GDM1 (cell line): ENCODE results near the gene SVBP.
A peak's percentile ranks its signal among the peaks of the same experiment; 100 is the strongest.

Experiments
- DNase-seq: peaks from one replicate; lab custom pipeline; 2025; lab: John Stamatoyannopoulos, UW

The SVBP gene

DNA sequence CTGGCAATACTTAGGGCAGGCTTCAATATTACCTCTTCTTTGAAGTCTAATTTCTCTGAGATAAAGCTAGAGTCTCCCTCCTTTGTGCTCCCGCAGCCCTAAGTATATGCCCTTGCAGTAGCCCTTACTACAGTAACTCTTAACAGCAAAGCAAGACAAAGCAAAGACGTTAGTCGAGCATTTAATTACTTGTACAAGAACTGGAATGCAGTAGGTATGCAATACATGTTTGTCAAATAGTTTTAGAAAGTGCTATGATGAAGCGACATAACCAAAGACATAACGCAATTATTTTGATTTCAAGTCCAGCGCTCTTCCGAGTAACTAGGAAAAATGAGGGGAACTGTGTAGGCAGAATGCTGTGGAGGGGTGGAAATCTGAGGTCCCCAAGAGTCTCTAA, 51.9 kb downstream of the SVBP start:
- DNase-seq, result no peak

DNA sequence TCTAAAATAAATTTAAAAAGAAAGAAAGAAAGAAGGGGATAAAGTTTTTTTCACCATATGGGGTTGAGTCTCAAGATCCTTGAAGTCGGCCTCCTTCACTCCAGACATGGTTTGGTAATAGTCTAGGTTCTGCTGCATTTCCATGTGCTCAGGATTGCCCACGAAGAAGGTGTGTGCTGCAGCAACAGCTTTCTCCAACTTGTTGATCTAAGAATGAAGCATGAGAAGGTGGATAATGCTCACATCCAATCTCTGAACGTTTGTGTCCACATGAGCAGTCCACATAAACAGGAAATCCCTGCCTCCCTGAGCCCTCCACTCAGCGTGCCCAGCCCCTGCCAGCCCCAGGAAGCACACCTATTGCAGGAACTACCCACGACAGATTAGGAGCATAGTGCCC, 54.9 kb downstream of the SVBP start:
- no peak for DNase-seq

DNA sequence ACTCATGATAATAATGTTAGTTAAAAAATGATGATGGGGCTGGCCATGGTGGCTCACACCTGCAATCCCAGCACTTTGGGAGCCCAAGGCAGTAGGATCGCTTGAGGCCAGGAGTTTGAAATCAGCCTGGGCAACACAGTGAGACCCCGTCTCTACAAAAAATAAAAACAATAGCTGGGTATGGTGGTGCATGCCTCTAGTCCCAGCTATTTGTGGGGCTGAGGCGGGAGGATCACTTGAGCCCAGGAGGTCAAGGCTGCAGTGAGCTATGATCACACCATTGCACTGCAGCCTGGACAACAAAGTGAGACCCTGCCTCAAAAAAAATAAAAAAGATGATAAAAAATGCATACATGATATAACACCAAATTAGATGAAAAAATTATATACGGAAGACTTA, 55.6 kb downstream of the SVBP start:
- no peak for DNase-seq

DNA sequence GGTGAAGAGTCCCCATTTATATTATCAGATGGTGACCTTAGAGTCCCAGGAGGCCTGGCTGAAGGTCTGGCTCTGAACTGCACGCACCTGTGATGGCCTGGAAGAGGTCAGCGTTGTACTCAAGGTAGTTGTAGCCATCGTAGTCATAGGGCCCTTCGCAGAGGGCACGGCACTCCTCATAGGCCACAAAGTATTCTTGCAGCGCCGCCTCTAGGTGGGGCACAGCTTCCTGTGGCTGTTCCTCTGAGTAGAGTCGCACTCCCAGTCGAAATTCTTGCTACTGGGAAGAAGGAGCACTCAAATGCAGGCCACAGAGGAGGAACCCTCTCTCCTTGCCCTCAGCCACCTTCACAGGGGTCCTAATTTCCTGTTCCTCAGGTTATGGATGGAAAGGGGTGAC, 58.1 kb downstream of the SVBP start:
- DNase-seq, result peak; percentile 26

DNA sequence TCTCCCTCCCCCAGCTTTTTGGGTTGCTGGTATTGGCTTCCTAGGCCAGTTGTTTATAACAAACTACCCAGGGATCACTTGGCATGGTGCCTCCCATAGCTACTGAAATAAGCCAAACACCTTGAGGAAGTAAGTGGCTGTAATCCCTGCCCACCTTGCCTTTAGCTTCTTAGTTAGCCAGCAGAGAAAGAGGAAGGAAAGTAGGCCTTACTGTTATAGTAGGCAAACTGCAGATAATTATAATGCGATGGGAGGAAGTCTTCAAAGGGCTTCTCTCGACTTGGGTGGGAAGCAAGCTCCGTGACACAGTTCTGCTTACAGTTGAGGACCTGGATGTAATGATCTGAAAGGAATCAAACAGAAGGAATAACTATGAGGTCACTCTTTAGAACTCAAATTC, 58.6 kb downstream of the SVBP start:
- DNase-seq, result peak; percentile 36

DNA sequence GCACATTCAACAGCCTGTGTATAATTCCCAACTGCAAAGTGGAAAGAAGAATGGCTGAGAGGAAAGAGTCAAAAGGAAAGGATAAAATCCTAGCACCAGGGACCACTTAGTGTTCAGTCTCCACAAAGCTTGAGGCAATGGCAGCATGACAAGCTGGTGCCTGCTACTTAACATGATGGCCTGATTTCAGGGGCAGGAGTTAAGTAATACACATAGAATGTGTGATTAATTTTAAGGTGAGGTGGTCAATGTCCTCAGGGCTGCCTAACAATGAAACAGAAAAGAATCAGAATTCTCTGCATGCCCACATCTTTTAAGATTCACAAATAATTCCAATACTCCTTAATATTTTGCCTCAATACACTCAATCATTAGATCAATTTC, 59.3 kb downstream of the SVBP start:
- DNase-seq, result no peak
